Osteocyte (in vitro differentiated cells): Measurements from ENCODE around the gene TMEM125. TPM values are rescaled to one million over a fixed set of nuclear protein-coding genes. Genes with fewer than 3 reads are reported as not detected.
A peak's percentile ranks its signal among the peaks of the same experiment; 100 is the strongest.

Experiments used
- DNase-seq: peaks from one replicate; pipeline ENCODE4 v3.0.0; 2021; ENCODE audit warnings: mixed read lengths; ENCODE audit not compliant: unreplicated experiment; ENCODE audit errors: extremely low spot score
- H3K27ac Mint-ChIP-seq: one replicate; pipeline ENCODE4 v1.8.0; 2021; ENCODE audit warnings: mild to moderate bottlenecking, mixed read lengths; ENCODE audit not compliant: unreplicated experiment
- H3K27me3 Mint-ChIP-seq: one replicate; pipeline ENCODE4 v1.8.0; 2021; ENCODE audit warnings: mixed read lengths; ENCODE audit not compliant: unreplicated experiment
- H3K36me3 Mint-ChIP-seq: one replicate; pipeline ENCODE4 v1.8.0; 2021; ENCODE audit warnings: mixed read lengths; ENCODE audit not compliant: unreplicated experiment
- H3K4me1 Mint-ChIP-seq: one replicate; pipeline ENCODE4 v1.8.0; 2021; ENCODE audit warnings: mixed read lengths; ENCODE audit not compliant: unreplicated experiment
- H3K4me3 Mint-ChIP-seq: one replicate; pipeline ENCODE4 v1.8.0; 2021; ENCODE audit warnings: mild to moderate bottlenecking, moderate library complexity, mixed read lengths; ENCODE audit not compliant: unreplicated experiment
- H3K9me3 Mint-ChIP-seq: one replicate; pipeline ENCODE4 v1.8.0; 2021; ENCODE audit warnings: mixed read lengths; ENCODE audit not compliant: unreplicated experiment
- CTCF ChIP-seq: fragments of 200-600 bp; sonication (generic); IDR thresholded peaks from 2 replicates; pipeline ENCODE4 v1.5.0; 2021; ENCODE audit warnings: antibody characterized with exemption, mild to moderate bottlenecking, moderate library complexity
- total RNA-seq: library from RNA; stranded (reverse); gene quantifications from 2 replicates; pipeline ENCODE4 v1.2.1, GENCODE V29; 2021

TMEM125 gene
- total RNA-seq, 1 donor from 2014 or later, result not detected

- Mint-ChIP-seq H3K9me3 (no peaks in the 10 kb centered on the region), H3K36me3 (no peaks in the 10 kb centered on the region), H3K4me3 (no peak overlapping the region), H3K27me3 (no peaks in the 10 kb centered on the region), H3K4me1 (peaks cover 9% of the 10 kb centered on the region), H3K27ac (no peak overlapping the region)
- DNase-seq, result peak; percentile 93
- peak; percentile 96 for TF ChIP-seq CTCF
Observed at GRCh38 chr1:43227143-43227764, 42.5 kb upstream of the TMEM125 start.

GRCh38 chr1:43229826-43230780, 39.7 kb upstream of the TMEM125 start:
- no peak overlapping the region for H3K27ac Mint-ChIP-seq
- peaks cover 18% of the 10 kb centered on the region for H3K4me1 Mint-ChIP-seq
- no peak overlapping the region for H3K4me3 Mint-ChIP-seq
- no peak for TF ChIP-seq CTCF
- no peaks in the 10 kb centered on the region for H3K27me3 Mint-ChIP-seq
- no peak for DNase-seq
- no peaks in the 10 kb centered on the region for H3K9me3 Mint-ChIP-seq
- H3K36me3 Mint-ChIP-seq, result no peaks in the 10 kb centered on the region

GRCh38 chr1:43232074-43232473, 37.7 kb upstream of the TMEM125 start:
- TF ChIP-seq CTCF, result no peak
- Mint-ChIP-seq H3K9me3 (no peaks in the 10 kb centered on the region), H3K27me3 (no peaks in the 10 kb centered on the region), H3K4me1 (peaks cover 25% of the 10 kb centered on the region), H3K4me3 (peak overlapping the region; percentile 5), H3K27ac (peak overlapping the region; percentile 82), H3K36me3 (no peaks in the 10 kb centered on the region)
- no peak for DNase-seq

- peaks cover 25% of the 10 kb centered on the region for H3K4me1 Mint-ChIP-seq
- H3K36me3 Mint-ChIP-seq, result no peaks in the 10 kb centered on the region
- no peaks in the 10 kb centered on the region for H3K27me3 Mint-ChIP-seq
- TF ChIP-seq CTCF, result no peak
- DNase-seq, result no peak
- H3K4me3 Mint-ChIP-seq, result peak overlapping the region; percentile 5
- H3K9me3 Mint-ChIP-seq, result no peaks in the 10 kb centered on the region
- peak overlapping the region; percentile 82 for H3K27ac Mint-ChIP-seq
Observed at GRCh38 chr1:43232482-43232881, 37.3 kb upstream of the TMEM125 start.

GRCh38 chr1:43233631-43234030, 36.2 kb upstream of the TMEM125 start:
- no peak for DNase-seq
- Mint-ChIP-seq H3K36me3 (no peaks in the 10 kb centered on the region), H3K4me1 (peaks cover 25% of the 10 kb centered on the region), H3K9me3 (no peaks in the 10 kb centered on the region), H3K27me3 (no peaks in the 10 kb centered on the region), H3K27ac (no peak overlapping the region), H3K4me3 (no peak overlapping the region)
- TF ChIP-seq CTCF, result no peak
